HL-60 (cell line): Measurements from ENCODE around the gene TFR2.

ENCODE experiments used
- DNase-seq, 2 experiments: peaks; one replicate each; pipeline ENCODE4 v3.0.0-alpha.2; 2010 to 2020; ENCODE audit warnings: low read depth in 1 of 2, low spot score in 1 of 2
- H3K27ac ChIP-seq: fragments of 250-450 bp; sonication (Bioruptor Pico); replicated peaks from 2 replicates; pipeline ENCODE4 v1.5.1; 2020; ENCODE audit warnings: mild to moderate bottlenecking, moderate library complexity
- H3K27me3 ChIP-seq: fragments of 250-450 bp; sonication (Bioruptor Pico); 2 replicates; pipeline ENCODE4 v1.5.1; 2021; ENCODE audit warnings: mild to moderate bottlenecking, moderate library complexity; ENCODE audit not compliant: insufficient read depth, poor library complexity, severe bottlenecking
- H3K4me3 ChIP-seq: replicated peaks from 2 replicates; pipeline ENCODE4 v1.5.1; 2011; ENCODE audit warnings: mild to moderate bottlenecking, control low read depth, low read length; ENCODE audit not compliant: insufficient read depth
- CTCF ChIP-seq: IDR thresholded peaks from one replicate; pipeline ENCODE4 v1.5.1; 2011; ENCODE audit warnings: low read length, control low read depth, inconsistent platforms; ENCODE audit not compliant: insufficient read depth
- GABPA ChIP-seq: IDR thresholded peaks from 2 replicates; pipeline ENCODE4 v1.6.1; 2012; ENCODE audit warnings: low read depth
- POLR2AphosphoS5 ChIP-seq: IDR thresholded peaks from 2 replicates; pipeline ENCODE4 v1.6.1; 2012; ENCODE audit warnings: low read depth
- REST ChIP-seq: IDR thresholded peaks from 2 replicates; pipeline ENCODE4 v1.6.1; 2012; ENCODE audit warnings: low read depth; ENCODE audit not compliant: insufficient replicate concordance
- SPI1 ChIP-seq: IDR thresholded peaks from 2 replicates; pipeline ENCODE4 v1.6.1; 2012; ENCODE audit warnings: low read depth, mild to moderate bottlenecking, borderline replicate concordance

TFR2 gene

GRCh38 chr7:100591596-100591995, 49.8 kb downstream of the TFR2 start:
- DNase-seq: no peak
- Histone ChIP-seq H3K27ac (no peak overlapping the region), H3K4me3 (no peak overlapping the region), H3K27me3 (no peaks in the 10 kb centered on the region)
- TF ChIP-seq GABPA (no peak), POLR2AphosphoS5 (no peak), REST (no peak), CTCF (no peak), SPI1 (no peak)

DNA sequence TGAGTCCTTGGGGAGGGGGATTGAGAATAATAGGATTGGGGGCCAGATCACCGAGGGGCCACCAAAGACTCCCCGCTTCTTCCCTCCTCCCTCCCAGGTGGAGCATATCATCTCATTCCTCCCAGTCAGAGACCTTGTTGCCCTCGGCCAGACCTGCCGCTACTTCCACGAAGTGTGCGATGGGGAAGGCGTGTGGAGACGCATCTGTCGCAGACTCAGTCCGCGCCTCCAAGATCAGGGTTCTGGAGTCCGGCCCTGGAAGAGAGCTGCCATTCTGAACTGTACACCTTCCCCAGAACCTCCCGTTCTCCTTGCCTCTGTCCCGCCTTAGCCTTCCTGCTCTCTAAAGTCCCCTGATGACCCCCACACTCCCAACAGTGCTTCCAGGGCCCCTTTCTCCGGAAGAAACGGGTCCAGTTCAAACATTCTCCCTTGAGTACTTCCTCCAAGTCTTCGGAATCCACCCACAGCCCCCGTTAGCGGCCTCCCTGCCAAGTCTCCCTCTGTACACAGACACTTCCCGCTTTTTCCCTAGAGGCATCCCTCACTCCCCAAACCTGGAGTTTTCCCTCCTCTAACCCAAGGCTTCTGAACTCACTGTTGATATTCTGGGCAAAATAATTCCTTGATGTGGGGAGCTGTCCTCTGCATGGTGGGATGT, 51.1 kb downstream of the TFR2 start:
- TF ChIP-seq CTCF (no peak), REST (no peak), SPI1 (no peak), GABPA (no peak), POLR2AphosphoS5 (no peak)
- Histone ChIP-seq H3K27ac (no peak overlapping the region), H3K27me3 (no peaks in the 10 kb centered on the region), H3K4me3 (no peak overlapping the region)
- no peak for DNase-seq

DNA sequence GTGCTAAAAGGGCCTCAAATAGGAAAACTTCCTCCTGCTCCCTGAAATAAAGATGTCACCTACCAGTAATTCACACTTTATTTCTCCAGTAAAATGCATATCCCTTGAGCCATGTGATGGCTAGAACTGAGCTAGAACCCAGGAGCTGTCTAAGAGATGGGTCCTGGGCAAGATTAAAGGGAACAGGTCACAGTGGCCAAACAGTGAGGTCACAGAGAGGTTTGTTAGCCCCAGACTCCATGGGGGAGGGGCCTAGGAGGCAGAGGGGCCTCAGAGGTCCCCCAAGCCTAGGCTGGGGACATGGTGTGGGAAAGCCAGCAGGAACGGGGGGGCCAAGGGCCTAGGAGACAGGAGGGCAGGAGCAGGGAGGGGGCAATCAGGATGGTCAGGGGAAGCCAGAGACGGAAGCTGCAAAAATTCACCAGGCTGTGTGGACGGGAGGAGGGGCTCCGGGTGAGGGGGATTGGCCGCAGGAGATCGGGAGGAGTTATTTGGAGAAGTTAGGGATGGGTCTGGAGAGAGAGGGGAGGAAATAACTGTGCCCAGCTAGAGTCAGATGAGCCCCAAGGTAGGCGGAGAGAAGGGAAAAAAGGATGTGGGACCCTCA, 51.9 kb downstream of the TFR2 start:
- H3K4me3 ChIP-seq: no peak overlapping the region
- DNase-seq: no peak
- no peaks in the 10 kb centered on the region for H3K27me3 ChIP-seq

More for the DNA sequence above, 51.9 kb downstream of the TFR2 start:
- TF ChIP-seq CTCF: no peak
- TF ChIP-seq SPI1: no peak
- TF ChIP-seq POLR2AphosphoS5: no peak
- TF ChIP-seq GABPA: no peak
- TF ChIP-seq REST: no peak
- no peak overlapping the region for H3K27ac ChIP-seq
